SK-N-SH treated with all-trans-retinoic acid at 6 μM for 48 hours (cell line): ENCODE results near the gene LTBP2.

ENCODE experiments used
- BACH2 ChIP-seq: fragments of 250-450 bp; sonication (Bioruptor Pico); IDR thresholded peaks from 2 replicates; pipeline ENCODE4 v1.9.0; 2021; ENCODE audit warnings: mild to moderate bottlenecking, borderline replicate concordance
- RARB ChIP-seq: fragments of 250-450 bp; sonication (Bioruptor Pico); IDR thresholded peaks from 2 replicates; pipeline ENCODE4 v1.8.0; 2021; ENCODE audit warnings: mild to moderate bottlenecking, moderate library complexity
- SNAI2 ChIP-seq: fragments of 250-450 bp; sonication (Bioruptor Pico); IDR thresholded peaks from 2 replicates; pipeline ENCODE4 v1.5.0; 2020; ENCODE audit warnings: mild to moderate bottlenecking, moderate library complexity
- ZC3H10 ChIP-seq: fragments of 250-450 bp; sonication (Bioruptor Pico); IDR thresholded peaks from 2 replicates; pipeline ENCODE4 v1.5.1; 2021; ENCODE audit warnings: mild to moderate bottlenecking, moderate library complexity
- ZFP30 ChIP-seq: fragments of 450-650 bp; formaldehyde crosslinking; IDR thresholded peaks from 2 replicates; pipeline ENCODE4 v1.5.0; 2022; ENCODE audit warnings: mild to moderate bottlenecking, moderate library complexity
- TF ChIP-seq, protein P1 (sequence below): fragments of 250-450 bp; sonication (Bioruptor Pico); IDR thresholded peaks from 2 replicates; pipeline ENCODE4 v1.5.1; 2020; ENCODE audit warnings: low read depth, mild to moderate bottlenecking, moderate library complexity
- TF ChIP-seq, protein P2 (sequence below): fragments of 250-450 bp; sonication (Bioruptor Pico); IDR thresholded peaks from 2 replicates; pipeline ENCODE4 v1.5.0; 2020; ENCODE audit warnings: mild to moderate bottlenecking, moderate library complexity

DNA sequence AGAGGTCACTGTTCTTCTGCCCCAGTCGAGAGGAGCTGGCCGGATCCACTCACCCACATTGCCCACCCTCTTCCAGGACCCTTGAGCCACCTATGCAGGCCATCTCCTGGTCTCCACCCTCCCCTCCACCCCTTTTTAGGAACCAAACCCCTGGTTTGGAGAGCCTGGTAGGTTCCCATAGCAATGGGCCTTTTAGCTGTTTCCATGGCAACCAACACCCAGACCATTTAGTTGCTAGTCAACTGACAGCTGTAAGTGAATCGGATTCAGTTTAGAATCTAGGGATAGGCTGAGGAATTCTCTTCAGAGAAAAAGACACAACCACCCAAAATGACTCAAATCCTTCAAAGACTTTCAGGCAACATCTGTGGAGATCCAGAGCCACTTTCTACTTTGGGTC is 135.4 kb downstream of the LTBP2 start:
- TF ChIP-seq, protein P1, sequence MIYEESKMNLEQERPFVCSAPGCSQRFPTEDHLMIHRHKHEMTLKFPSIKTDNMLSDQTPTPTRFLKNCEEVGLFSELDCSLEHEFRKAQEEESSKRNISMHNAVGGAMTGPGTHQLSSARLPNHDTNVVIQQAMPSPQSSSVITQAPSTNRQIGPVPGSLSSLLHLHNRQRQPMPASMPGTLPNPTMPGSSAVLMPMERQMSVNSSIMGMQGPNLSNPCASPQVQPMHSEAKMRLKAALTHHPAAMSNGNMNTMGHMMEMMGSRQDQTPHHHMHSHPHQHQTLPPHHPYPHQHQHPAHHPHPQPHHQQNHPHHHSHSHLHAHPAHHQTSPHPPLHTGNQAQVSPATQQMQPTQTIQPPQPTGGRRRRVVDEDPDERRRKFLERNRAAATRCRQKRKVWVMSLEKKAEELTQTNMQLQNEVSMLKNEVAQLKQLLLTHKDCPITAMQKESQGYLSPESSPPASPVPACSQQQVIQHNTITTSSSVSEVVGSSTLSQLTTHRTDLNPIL (CRISPR knock-in tag), result no peak
- TF ChIP-seq ZFP30 (CRISPR knock-in tag) (no peak), SNAI2 (CRISPR knock-in tag) (no peak), ZC3H10 (CRISPR knock-in tag) (no peak), BACH2 (CRISPR knock-in tag) (no peak), RARB (CRISPR knock-in tag) (no peak)
- TF ChIP-seq, protein P2, sequence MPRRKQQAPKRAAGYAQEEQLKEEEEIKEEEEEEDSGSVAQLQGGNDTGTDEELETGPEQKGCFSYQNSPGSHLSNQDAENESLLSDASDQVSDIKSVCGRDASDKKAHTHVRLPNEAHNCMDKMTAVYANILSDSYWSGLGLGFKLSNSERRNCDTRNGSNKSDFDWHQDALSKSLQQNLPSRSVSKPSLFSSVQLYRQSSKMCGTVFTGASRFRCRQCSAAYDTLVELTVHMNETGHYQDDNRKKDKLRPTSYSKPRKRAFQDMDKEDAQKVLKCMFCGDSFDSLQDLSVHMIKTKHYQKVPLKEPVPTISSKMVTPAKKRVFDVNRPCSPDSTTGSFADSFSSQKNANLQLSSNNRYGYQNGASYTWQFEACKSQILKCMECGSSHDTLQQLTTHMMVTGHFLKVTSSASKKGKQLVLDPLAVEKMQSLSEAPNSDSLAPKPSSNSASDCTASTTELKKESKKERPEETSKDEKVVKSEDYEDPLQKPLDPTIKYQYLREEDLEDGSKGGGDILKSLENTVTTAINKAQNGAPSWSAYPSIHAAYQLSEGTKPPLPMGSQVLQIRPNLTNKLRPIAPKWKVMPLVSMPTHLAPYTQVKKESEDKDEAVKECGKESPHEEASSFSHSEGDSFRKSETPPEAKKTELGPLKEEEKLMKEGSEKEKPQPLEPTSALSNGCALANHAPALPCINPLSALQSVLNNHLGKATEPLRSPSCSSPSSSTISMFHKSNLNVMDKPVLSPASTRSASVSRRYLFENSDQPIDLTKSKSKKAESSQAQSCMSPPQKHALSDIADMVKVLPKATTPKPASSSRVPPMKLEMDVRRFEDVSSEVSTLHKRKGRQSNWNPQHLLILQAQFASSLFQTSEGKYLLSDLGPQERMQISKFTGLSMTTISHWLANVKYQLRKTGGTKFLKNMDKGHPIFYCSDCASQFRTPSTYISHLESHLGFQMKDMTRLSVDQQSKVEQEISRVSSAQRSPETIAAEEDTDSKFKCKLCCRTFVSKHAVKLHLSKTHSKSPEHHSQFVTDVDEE (CRISPR knock-in tag), result no peak
